GM20431 (cell line): ENCODE results near the gene DCHS2.

Experiments
- in situ Hi-C: fragments of 300-500 bp; cut with MseI, MboI; formaldehyde crosslinking; loops from one replicate; pipeline ENCODE4 v1.15.0; 2020; ENCODE audit warnings: low sequenced_read_pairs; ENCODE audit not compliant: unreplicated experiment

The DCHS2 gene

GRCh38 chr4:154332681-154333421, 158.7 kb downstream of the DCHS2 start:
- in situ Hi-C loops = loop anchor here (10.0 kb wide), 1 partner anchor 172 kb away; no protein-coding TSS in a partner anchor

- in situ Hi-C loops = loop anchor here (10.0 kb wide), 1 partner anchor 175 kb away; no protein-coding TSS in a partner anchor
These were observed 161.7 kb downstream of the DCHS2 start for GRCh38 chr4:154329939-154330338.

GRCh38 chr4:154329268-154329868, 162.2 kb downstream of the DCHS2 start:
- in situ Hi-C loops = no loop called here

GRCh38 chr4:154328030-154328429, 163.6 kb downstream of the DCHS2 start:
- in situ Hi-C loops = no loop called here

- in situ Hi-C loops = no loop called here
These were observed 171.1 kb downstream of the DCHS2 start for GRCh38 chr4:154320521-154320920.

- in situ Hi-C loops = no loop called here
These were observed 171.9 kb downstream of the DCHS2 start for GRCh38 chr4:154319736-154320135.

GRCh38 chr4:154317201-154317999, 174.2 kb downstream of the DCHS2 start:
- in situ Hi-C loops = no loop called here

GRCh38 chr4:154315741-154316140, 175.9 kb downstream of the DCHS2 start:
- in situ Hi-C loops = no loop called here

GRCh38 chr4:154314248-154314647, 177.4 kb downstream of the DCHS2 start:
- in situ Hi-C loops = no loop called here

GRCh38 chr4:154313004-154313585, 178.5 kb downstream of the DCHS2 start:
- in situ Hi-C loops = no loop called here

- in situ Hi-C loops = no loop called here
These were observed 179.4 kb downstream of the DCHS2 start for GRCh38 chr4:154312246-154312645.

GRCh38 chr4:154310578-154310977, 181.0 kb downstream of the DCHS2 start:
- in situ Hi-C loops = no loop called here

GRCh38 chr4:154308207-154308606, 183.4 kb downstream of the DCHS2 start:
- in situ Hi-C loops = no loop called here

- in situ Hi-C loops = no loop called here
These were observed 184.1 kb downstream of the DCHS2 start for GRCh38 chr4:154307451-154307850.

GRCh38 chr4:154305616-154306015, 186.0 kb downstream of the DCHS2 start:
- in situ Hi-C loops = no loop called here

GRCh38 chr4:154304679-154305078, 186.9 kb downstream of the DCHS2 start:
- in situ Hi-C loops = no loop called here

GRCh38 chr4:154294652-154295350, 196.8 kb downstream of the DCHS2 start:
- in situ Hi-C loops = no loop called here

GRCh38 chr4:154293427-154293826, 198.2 kb downstream of the DCHS2 start:
- in situ Hi-C loops = no loop called here

GRCh38 chr4:154292589-154292988, 199.0 kb downstream of the DCHS2 start:
- in situ Hi-C loops = no loop called here

- in situ Hi-C loops = no loop called here
These were observed 214.4 kb downstream of the DCHS2 start for GRCh38 chr4:154277172-154277571.
